ENCODE results near the gene SETD4. TPM values are rescaled to one million over a fixed set of nuclear protein-coding genes. Genes with fewer than 3 reads are reported as not detected.

The SETD4 gene
- total and polyA plus RNA-seq, 4 donors = 2.9 to 12.0 (median 6.8) TPM

DNA sequence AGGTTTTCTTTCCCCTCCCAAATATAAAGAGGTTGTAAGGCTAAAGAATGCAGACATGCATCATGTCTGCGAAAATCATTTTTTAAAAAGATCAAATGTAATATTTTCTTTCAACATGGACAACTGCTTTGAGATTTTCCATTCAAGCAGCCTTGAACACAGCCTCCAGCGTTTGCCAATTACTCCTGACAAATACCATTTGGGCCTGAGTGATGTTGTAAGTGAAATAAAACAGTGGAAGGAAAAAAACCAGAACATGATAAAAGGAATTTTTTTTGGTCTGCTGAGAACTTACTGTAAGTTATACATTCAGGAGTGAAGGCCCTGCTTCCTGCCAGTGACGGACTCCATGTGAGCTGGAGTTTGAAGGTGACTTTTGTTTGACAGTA is 37.2 kb downstream of the SETD4 start:
- TF ChIP-seq FOXA1 (IDR thresholded peaks at IDR 0.05) (no peak), HNF4A (conservative IDR thresholded peaks at IDR 0.05) (no peak), RXRA (IDR thresholded peaks at IDR 0.05) (no peak), FOXA2 (IDR thresholded peaks at IDR 0.05) (no peak), SP1 (IDR thresholded peaks at IDR 0.05) (no peak), HNF4G (IDR thresholded peaks at IDR 0.05) (no peak), RAD21 (IDR thresholded peaks at IDR 0.05) (no peak), YY1 (IDR thresholded peaks at IDR 0.05) (no peak), EGR1 (IDR thresholded peaks at IDR 0.05; ENCODE audit: low read depth in 2 of 2) (no peak), GABPA (IDR thresholded peaks at IDR 0.05 in 1 of 2, conservative IDR thresholded peaks at IDR 0.05 in 1 of 2) (no peak), NR2F2 (IDR thresholded peaks at IDR 0.05) (no peak), JUND (IDR thresholded peaks at IDR 0.05) (no peak), TAF1 (conservative IDR thresholded peaks at IDR 0.05) (no peak)
- TF ChIP-seq, protein P1, sequence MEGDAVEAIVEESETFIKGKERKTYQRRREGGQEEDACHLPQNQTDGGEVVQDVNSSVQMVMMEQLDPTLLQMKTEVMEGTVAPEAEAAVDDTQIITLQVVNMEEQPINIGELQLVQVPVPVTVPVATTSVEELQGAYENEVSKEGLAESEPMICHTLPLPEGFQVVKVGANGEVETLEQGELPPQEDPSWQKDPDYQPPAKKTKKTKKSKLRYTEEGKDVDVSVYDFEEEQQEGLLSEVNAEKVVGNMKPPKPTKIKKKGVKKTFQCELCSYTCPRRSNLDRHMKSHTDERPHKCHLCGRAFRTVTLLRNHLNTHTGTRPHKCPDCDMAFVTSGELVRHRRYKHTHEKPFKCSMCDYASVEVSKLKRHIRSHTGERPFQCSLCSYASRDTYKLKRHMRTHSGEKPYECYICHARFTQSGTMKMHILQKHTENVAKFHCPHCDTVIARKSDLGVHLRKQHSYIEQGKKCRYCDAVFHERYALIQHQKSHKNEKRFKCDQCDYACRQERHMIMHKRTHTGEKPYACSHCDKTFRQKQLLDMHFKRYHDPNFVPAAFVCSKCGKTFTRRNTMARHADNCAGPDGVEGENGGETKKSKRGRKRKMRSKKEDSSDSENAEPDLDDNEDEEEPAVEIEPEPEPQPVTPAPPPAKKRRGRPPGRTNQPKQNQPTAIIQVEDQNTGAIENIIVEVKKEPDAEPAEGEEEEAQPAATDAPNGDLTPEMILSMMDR (IDR thresholded peaks at IDR 0.05; ENCODE audit: low read depth, low read length, missing input control) = no peak
- TF ChIP-seq, protein P2, sequence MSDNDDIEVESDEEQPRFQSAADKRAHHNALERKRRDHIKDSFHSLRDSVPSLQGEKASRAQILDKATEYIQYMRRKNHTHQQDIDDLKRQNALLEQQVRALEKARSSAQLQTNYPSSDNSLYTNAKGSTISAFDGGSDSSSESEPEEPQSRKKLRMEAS (IDR thresholded peaks at IDR 0.05) = no peak
- TF ChIP-seq, protein P3, sequence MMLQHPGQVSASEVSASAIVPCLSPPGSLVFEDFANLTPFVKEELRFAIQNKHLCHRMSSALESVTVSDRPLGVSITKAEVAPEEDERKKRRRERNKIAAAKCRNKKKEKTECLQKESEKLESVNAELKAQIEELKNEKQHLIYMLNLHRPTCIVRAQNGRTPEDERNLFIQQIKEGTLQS (IDR thresholded peaks at IDR 0.05) = no peak
- TF ChIP-seq, protein P4, sequence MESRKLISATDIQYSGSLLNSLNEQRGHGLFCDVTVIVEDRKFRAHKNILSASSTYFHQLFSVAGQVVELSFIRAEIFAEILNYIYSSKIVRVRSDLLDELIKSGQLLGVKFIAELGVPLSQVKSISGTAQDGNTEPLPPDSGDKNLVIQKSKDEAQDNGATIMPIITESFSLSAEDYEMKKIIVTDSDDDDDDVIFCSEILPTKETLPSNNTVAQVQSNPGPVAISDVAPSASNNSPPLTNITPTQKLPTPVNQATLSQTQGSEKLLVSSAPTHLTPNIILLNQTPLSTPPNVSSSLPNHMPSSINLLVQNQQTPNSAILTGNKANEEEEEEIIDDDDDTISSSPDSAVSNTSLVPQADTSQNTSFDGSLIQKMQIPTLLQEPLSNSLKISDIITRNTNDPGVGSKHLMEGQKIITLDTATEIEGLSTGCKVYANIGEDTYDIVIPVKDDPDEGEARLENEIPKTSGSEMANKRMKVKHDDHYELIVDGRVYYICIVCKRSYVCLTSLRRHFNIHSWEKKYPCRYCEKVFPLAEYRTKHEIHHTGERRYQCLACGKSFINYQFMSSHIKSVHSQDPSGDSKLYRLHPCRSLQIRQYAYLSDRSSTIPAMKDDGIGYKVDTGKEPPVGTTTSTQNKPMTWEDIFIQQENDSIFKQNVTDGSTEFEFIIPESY (IDR thresholded peaks at IDR 0.05) = no peak
- TF ChIP-seq, protein P5, sequence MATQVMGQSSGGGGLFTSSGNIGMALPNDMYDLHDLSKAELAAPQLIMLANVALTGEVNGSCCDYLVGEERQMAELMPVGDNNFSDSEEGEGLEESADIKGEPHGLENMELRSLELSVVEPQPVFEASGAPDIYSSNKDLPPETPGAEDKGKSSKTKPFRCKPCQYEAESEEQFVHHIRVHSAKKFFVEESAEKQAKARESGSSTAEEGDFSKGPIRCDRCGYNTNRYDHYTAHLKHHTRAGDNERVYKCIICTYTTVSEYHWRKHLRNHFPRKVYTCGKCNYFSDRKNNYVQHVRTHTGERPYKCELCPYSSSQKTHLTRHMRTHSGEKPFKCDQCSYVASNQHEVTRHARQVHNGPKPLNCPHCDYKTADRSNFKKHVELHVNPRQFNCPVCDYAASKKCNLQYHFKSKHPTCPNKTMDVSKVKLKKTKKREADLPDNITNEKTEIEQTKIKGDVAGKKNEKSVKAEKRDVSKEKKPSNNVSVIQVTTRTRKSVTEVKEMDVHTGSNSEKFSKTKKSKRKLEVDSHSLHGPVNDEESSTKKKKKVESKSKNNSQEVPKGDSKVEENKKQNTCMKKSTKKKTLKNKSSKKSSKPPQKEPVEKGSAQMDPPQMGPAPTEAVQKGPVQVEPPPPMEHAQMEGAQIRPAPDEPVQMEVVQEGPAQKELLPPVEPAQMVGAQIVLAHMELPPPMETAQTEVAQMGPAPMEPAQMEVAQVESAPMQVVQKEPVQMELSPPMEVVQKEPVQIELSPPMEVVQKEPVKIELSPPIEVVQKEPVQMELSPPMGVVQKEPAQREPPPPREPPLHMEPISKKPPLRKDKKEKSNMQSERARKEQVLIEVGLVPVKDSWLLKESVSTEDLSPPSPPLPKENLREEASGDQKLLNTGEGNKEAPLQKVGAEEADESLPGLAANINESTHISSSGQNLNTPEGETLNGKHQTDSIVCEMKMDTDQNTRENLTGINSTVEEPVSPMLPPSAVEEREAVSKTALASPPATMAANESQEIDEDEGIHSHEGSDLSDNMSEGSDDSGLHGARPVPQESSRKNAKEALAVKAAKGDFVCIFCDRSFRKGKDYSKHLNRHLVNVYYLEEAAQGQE (IDR thresholded peaks at IDR 0.05) = no peak
- 80% methylated on average over 3 of the region's 3 CpGs for WGBS
- DNase-seq (ENCODE audit: low spot score) = no peak
- H3K9me3 ChIP-seq (ENCODE audit: control insufficient read depth in 4 of 4, low read length in 3 of 4) = no peaks in the 10 kb centered on the region
- no peak overlapping the region for H3K4me3 ChIP-seq (ENCODE audit: low read depth in 1 of 3, low read length in 3 of 3)
- no peaks in the 10 kb centered on the region for H3K36me3 ChIP-seq (ENCODE audit: control insufficient read depth in 4 of 4, insufficient read depth in 3 of 4, low read depth in 1 of 4, low read length in 3 of 4)
- no peaks in the 10 kb centered on the region for H3K4me1 ChIP-seq (ENCODE audit: control insufficient read depth in 4 of 4, insufficient read depth in 4 of 4, low read length in 3 of 4)
- H3K27me3 ChIP-seq (ENCODE audit: control insufficient read depth in 4 of 4, insufficient read depth in 4 of 4, low read length in 3 of 4) = no peaks in the 10 kb centered on the region
- no peak overlapping the region for H3K9ac ChIP-seq (ENCODE audit: low read depth in 1 of 2, low read length in 2 of 2)
- no peak overlapping the region for H3K27ac ChIP-seq (ENCODE audit: low read depth in 1 of 2, low read length in 2 of 2)

All from liver (tissue), 9 donors.